MM.1S (cell line): ENCODE data around the gene TPRN.

Experiments
- CTCF ChIP-seq: fragments of 300-600 bp; sonication (generic); IDR thresholded peaks from 2 replicates; pipeline ENCODE4 v1.5.1; 2016; ENCODE audit warnings: antibody characterized with exemption, low read length, mixed read lengths
- EZH2 ChIP-seq: fragments of 300-600 bp; sonication (generic); optimal IDR thresholded peaks from 2 replicates; pipeline ENCODE3; 2017; ENCODE audit warnings: low read depth, mild to moderate bottlenecking, antibody characterized with exemption, low read length, mixed read lengths

GRCh38 chr9:137194388-137194787 lies 6.2 kb downstream of the TPRN start:
- no peak for TF ChIP-seq CTCF
- no peak for TF ChIP-seq EZH2
